DND-41 (cell line): ENCODE data around the gene M6PR.

Source experiments
- ATAC-seq: fragments of 200-7000 bp; cut with Tn5 transposase; 3 replicates; pipeline ENCODE4 v1.9.1; 2021; ENCODE audit warnings: low read depth; ENCODE audit not compliant: insufficient read depth
- DNase-seq: peaks from one replicate; pipeline ENCODE4 v3.0.0-alpha.2; 2020
- H2AFZ ChIP-seq: 2 replicates; pipeline ENCODE4 v1.6.0; 2012; ENCODE audit warnings: low read depth, low read length
- H3K27ac ChIP-seq: 2 replicates; pipeline ENCODE4 v1.5.1; 2012; ENCODE audit warnings: low read length, inconsistent platforms
- H3K27me3 ChIP-seq: fragments of 200-600 bp; sonication (generic); 2 replicates; pipeline ENCODE4 v1.6.0; 2012; ENCODE audit warnings: low read length, mild to moderate bottlenecking, inconsistent platforms; ENCODE audit not compliant: insufficient read depth, poor library complexity
- H3K36me3 ChIP-seq: 2 replicates; pipeline ENCODE4 v1.5.1; 2012; ENCODE audit warnings: low read length, inconsistent platforms; ENCODE audit not compliant: insufficient read depth
- H3K4me1 ChIP-seq: 2 replicates; pipeline ENCODE4 v1.5.1; 2012; ENCODE audit warnings: mild to moderate bottlenecking, low read length; ENCODE audit not compliant: insufficient read depth
- H3K4me2 ChIP-seq: 2 replicates; pipeline ENCODE4 v1.6.0; 2012; ENCODE audit warnings: mild to moderate bottlenecking, moderate library complexity, low read length, inconsistent platforms; ENCODE audit not compliant: insufficient read depth
- H3K4me3 ChIP-seq, 2 experiments: fragments of 200-600 bp in 1 of 2; shearing (Covaris generic) in 1 of 2; 2 replicates each; pipeline ENCODE4 v1.5.1; 2012 to 2016; ENCODE audit warnings: inconsistent platforms in 2 of 2, low read length in 2 of 2, mild to moderate bottlenecking in 2 of 2, low read depth in 1 of 2, moderate library complexity in 1 of 2
- H3K79me2 ChIP-seq: 2 replicates; pipeline ENCODE4 v1.6.0; 2012; ENCODE audit warnings: low read length, inconsistent platforms; ENCODE audit not compliant: insufficient read depth
- H3K9ac ChIP-seq: 2 replicates; pipeline ENCODE4 v1.6.0; 2012; ENCODE audit warnings: low read depth, mild to moderate bottlenecking, inconsistent platforms, low read length, moderate library complexity
- H3K9me3 ChIP-seq: 2 replicates; pipeline ENCODE4 v1.5.1; 2012; ENCODE audit warnings: low read length, moderate library complexity, mild to moderate bottlenecking, inconsistent platforms; ENCODE audit not compliant: insufficient read depth, severe bottlenecking
- H4K20me1 ChIP-seq: 2 replicates; pipeline ENCODE4 v1.6.0; 2012; ENCODE audit warnings: low read length; ENCODE audit not compliant: insufficient read depth
- EZH2 ChIP-seq: IDR thresholded peaks from 3 replicates; pipeline ENCODE4 v1.6.1; 2012; ENCODE audit warnings: borderline replicate concordance, low read depth, mild to moderate bottlenecking, moderate library complexity, low read length, inconsistent platforms; ENCODE audit not compliant: severe bottlenecking
- TF ChIP-seq, protein P1 (sequence below): IDR thresholded peaks from 2 replicates; pipeline ENCODE4 v1.5.1; 2012; ENCODE audit warnings: borderline replicate concordance, low read length, moderate library complexity, mild to moderate bottlenecking; ENCODE audit not compliant: poor library complexity, severe bottlenecking; ENCODE audit errors: extremely low read depth

M6PR gene

DNA sequence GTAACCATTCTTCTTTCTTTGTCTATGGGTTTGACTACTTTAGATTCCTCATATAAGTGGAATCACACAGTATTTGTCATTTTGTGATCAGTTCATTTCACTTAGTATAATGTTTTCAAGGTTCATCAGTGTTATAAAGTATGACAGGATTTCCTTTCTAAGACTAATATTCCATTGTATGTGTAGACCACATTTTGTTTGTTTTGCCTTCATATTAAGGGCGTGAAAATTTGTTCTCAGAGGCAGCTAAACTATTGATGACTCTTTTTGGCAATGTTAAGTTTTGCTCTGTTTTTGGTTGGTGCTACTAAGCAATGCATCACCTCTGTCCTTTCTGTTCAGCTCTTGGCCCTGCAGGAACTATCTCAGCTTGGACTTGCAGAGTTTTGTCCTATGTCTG is 38.2 kb upstream of the M6PR start:
- Histone ChIP-seq H3K4me2 (no peak overlapping the region), H2AFZ (no peak overlapping the region), H3K9ac (no peak overlapping the region)

DNA sequence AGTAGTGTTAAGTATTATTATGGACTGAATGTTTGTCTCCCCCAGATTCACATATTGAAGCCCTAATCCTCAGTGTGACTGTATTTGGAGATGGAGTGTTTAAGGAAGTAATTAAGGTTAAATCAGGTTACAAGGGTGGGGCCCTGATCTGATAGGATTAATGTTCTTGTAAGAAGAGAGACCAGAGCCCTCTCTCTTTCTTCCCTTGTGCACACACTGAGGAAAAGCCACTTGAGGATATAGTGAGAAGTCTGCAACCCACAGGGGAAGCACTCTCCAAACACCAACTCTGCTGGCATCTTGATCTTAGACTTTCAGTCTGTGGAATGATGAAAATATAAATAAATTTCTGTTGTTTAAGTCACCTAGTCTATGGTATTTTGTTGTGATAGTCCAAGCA is 37.7 kb upstream of the M6PR start:
- Histone ChIP-seq H3K27me3 (no peaks in the 10 kb centered on the region), H4K20me1 (no peaks in the 10 kb centered on the region), H3K79me2 (no peaks in the 10 kb centered on the region), H3K9ac (no peak overlapping the region), H3K36me3 (no peaks in the 10 kb centered on the region), H3K27ac (no peak overlapping the region), H3K4me2 (no peak overlapping the region), H2AFZ (no peak overlapping the region), H3K9me3 (no peaks in the 10 kb centered on the region), H3K4me1 (no peaks in the 10 kb centered on the region), H3K4me3 (no peak overlapping the region)
- TF ChIP-seq EZH2 = no peak
- TF ChIP-seq, protein P1, sequence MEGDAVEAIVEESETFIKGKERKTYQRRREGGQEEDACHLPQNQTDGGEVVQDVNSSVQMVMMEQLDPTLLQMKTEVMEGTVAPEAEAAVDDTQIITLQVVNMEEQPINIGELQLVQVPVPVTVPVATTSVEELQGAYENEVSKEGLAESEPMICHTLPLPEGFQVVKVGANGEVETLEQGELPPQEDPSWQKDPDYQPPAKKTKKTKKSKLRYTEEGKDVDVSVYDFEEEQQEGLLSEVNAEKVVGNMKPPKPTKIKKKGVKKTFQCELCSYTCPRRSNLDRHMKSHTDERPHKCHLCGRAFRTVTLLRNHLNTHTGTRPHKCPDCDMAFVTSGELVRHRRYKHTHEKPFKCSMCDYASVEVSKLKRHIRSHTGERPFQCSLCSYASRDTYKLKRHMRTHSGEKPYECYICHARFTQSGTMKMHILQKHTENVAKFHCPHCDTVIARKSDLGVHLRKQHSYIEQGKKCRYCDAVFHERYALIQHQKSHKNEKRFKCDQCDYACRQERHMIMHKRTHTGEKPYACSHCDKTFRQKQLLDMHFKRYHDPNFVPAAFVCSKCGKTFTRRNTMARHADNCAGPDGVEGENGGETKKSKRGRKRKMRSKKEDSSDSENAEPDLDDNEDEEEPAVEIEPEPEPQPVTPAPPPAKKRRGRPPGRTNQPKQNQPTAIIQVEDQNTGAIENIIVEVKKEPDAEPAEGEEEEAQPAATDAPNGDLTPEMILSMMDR = no peak
- no peak for ATAC-seq
- no peak for DNase-seq

More for the DNA sequence above, 38.2 kb upstream of the M6PR start:
- TF ChIP-seq, protein P1 = no peak
- TF ChIP-seq EZH2 = no peak
- Histone ChIP-seq H3K79me2 (no peaks in the 10 kb centered on the region), H4K20me1 (no peaks in the 10 kb centered on the region), H3K4me1 (no peaks in the 10 kb centered on the region), H3K4me3 (no peak overlapping the region), H3K36me3 (no peaks in the 10 kb centered on the region), H3K9me3 (no peaks in the 10 kb centered on the region), H3K27ac (no peak overlapping the region), H3K27me3 (no peaks in the 10 kb centered on the region)
- ATAC-seq (no peak), DNase-seq (no peak)

GRCh38 chr12:8985213-8985754 is 35.8 kb upstream of the M6PR start:
- H3K4me3 ChIP-seq = no peak overlapping the region
- no peak for ATAC-seq
- TF ChIP-seq, protein P1 = no peak
- TF ChIP-seq EZH2 = no peak
- no peak overlapping the region for H2AFZ ChIP-seq
- H4K20me1 ChIP-seq = no peaks in the 10 kb centered on the region
- H3K4me1 ChIP-seq = no peaks in the 10 kb centered on the region
- no peak overlapping the region for H3K9ac ChIP-seq
- no peak for DNase-seq
- no peak overlapping the region for H3K4me2 ChIP-seq
- H3K36me3 ChIP-seq = no peaks in the 10 kb centered on the region
- no peak overlapping the region for H3K27ac ChIP-seq
- peaks cover 3% of the 10 kb centered on the region for H3K9me3 ChIP-seq
- no peaks in the 10 kb centered on the region for H3K27me3 ChIP-seq
- H3K79me2 ChIP-seq = no peaks in the 10 kb centered on the region

GRCh38 chr12:8980137-8980536 is 30.7 kb upstream of the M6PR start:
- TF ChIP-seq, protein P1 = no peak
- TF ChIP-seq EZH2 = no peak
- Histone ChIP-seq H3K4me2 (no peak overlapping the region), H3K36me3 (no peaks in the 10 kb centered on the region), H3K9ac (no peak overlapping the region), H3K79me2 (no peaks in the 10 kb centered on the region), H4K20me1 (no peaks in the 10 kb centered on the region), H3K27me3 (no peaks in the 10 kb centered on the region), H3K4me1 (no peaks in the 10 kb centered on the region), H3K4me3 (no peak overlapping the region), H3K27ac (no peak overlapping the region), H3K9me3 (peaks cover 3% of the 10 kb centered on the region), H2AFZ (no peak overlapping the region)
- DNase-seq (no peak), ATAC-seq (no peak)
